NOMO-1 treated with DMSO at 0.1 percent for 48 hours (cell line): Measurements from ENCODE around the gene PSMB10.
"Not testable (repeated sequence)": the region's sequence is repeated elsewhere in the genome, so short reads cannot be mapped to it uniquely, and the experiment has no call there.

Experiments
- DNase-seq: peaks from one replicate; lab custom pipeline; 2025; ENCODE audit not compliant: unreplicated experiment; lab: John Stamatoyannopoulos, UW

Gene PSMB10

DNA sequence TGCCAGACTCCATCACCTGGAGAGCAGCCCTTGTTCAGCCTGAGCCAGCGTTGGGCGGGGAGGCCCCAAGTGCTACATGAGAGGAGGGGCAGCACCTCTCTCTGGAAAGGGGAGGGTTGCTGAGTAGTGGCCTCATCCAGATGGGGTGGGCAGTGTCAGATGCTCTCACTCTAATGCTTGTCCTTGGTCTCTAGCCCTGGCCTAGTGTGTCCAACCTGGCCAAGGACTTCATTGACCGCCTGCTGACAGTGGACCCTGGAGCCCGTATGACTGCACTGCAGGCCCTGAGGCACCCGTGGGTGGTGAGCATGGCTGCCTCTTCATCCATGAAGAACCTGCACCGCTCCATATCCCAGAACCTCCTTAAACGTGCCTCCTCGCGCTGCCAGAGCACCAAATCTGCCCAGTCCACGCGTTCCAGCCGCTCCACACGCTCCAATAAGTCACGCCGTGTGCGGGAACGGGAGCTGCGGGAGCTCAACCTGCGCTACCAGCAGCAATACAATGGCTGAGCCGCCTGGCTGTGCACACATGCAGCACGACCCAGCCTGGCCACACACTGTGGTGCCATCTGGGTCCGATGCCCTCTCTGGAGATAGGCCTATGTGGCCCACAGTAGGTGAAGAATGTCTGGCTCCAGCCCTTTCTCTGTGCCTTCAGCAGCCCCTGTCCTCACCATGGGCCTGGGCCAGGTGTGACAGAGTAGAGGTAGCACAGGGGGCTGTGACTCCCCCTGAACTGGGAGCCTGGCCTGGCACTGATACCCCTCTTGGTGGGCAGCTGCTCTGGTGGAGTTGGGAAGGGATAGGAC lies 9.3 kb downstream of the PSMB10 start:
- no peak for DNase-seq

DNA sequence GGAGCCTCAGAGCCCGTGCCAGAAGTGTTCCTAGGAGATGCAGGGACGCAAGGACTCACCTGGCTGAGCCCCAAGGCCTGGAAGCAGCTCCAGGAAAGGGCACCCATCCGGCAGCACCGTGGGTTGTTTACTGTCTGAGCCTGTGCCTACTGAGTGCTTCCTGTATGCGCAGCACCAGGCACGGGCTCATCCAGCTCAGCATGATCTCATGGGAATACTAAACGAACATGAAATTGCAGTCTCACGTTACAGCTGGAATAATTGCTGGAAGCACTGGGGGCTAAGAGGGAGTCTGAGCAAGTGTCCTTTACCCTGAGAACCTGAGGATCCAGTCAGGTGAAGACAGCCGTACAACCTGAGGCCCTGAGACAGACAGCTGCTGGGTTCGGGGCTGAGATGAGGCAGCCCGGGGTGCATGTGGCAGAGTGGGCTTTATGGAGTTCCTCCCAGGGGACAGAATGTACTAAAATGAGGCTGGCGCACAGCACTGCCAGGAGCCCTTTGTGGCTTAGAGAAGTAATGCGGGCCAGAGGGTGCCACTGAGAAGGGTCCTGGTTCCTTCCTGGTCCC lies 10.4 kb downstream of the PSMB10 start:
- no peak for DNase-seq

DNA sequence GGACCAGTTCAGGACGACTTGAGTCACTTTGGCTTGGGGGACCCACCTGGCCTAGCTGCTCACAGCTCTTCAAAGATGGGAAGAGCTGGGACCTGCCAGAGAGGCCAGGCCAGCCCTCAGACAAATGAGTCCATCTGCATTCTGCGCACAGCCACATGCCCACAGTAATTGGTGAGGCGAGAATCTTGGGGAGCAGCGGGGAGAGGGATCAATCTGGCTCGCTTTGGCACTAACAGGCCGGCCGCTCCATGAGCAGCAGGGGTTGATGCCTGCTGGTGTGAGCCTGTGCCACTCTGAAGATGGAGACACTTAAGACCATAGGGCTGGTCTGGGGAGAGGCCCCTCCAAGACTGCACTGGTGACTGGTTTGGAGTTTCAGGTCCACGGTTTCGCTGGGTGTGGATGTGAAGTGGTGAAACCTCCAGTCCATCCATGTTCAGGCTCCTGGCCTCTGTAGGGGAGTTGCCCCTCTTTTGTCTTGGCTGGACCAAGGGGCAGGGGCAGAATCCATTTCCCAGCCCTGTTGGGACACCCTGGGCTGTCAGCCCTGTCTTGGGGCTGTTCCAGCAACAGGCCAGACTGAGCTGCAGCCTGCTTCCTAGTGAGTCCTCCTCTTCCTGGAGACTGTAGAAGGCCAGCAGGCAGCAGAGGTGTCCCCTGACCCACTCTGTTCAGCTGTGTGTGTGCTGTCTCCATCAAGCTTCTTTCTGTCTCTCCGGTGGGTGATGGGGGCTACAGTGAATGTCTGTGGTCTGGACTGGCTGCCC lies 12.3 kb downstream of the PSMB10 start:
- DNase-seq = no peak

GRCh38 chr16:67923414-67924116 lies 13.1 kb downstream of the PSMB10 start:
- DNase-seq = no peak

DNA sequence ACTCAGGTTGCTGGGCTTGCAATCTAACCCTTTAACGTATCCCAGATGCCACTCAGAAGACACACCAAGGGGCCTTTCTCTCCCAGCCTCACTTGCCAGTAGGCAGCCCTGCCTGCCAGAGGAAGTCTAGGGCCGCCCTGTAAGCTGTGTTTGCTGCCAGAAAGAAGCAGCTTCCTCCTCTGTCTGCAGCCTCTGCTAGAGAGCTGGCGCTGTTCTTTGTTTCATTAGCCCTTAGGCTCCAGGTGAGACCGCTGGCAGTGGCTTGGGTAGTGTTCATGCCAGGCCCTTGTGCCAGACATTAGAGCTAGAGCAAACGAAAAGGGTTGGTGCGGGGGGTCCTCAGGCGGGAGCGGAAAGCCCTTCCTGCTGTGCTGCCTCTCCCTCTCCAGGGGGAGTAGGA lies 13.9 kb downstream of the PSMB10 start:
- no peak for DNase-seq

GRCh38 chr16:67922221-67922620 lies 14.4 kb downstream of the PSMB10 start:
- no peak for DNase-seq

- no peak for DNase-seq
Observed at GRCh38 chr16:67919622-67920221, 16.9 kb downstream of the PSMB10 start.

- no peak for DNase-seq
Observed at GRCh38 chr16:67917852-67918236, 18.8 kb downstream of the PSMB10 start.

GRCh38 chr16:67917140-67917851 lies 19.4 kb downstream of the PSMB10 start:
- DNase-seq = no peak

- no peak for DNase-seq
Observed at GRCh38 chr16:67915831-67916723, 20.6 kb downstream of the PSMB10 start.

- not testable (repeated sequence) for DNase-seq
Observed at GRCh38 chr16:67915496-67915769, 21.2 kb downstream of the PSMB10 start.

DNA sequence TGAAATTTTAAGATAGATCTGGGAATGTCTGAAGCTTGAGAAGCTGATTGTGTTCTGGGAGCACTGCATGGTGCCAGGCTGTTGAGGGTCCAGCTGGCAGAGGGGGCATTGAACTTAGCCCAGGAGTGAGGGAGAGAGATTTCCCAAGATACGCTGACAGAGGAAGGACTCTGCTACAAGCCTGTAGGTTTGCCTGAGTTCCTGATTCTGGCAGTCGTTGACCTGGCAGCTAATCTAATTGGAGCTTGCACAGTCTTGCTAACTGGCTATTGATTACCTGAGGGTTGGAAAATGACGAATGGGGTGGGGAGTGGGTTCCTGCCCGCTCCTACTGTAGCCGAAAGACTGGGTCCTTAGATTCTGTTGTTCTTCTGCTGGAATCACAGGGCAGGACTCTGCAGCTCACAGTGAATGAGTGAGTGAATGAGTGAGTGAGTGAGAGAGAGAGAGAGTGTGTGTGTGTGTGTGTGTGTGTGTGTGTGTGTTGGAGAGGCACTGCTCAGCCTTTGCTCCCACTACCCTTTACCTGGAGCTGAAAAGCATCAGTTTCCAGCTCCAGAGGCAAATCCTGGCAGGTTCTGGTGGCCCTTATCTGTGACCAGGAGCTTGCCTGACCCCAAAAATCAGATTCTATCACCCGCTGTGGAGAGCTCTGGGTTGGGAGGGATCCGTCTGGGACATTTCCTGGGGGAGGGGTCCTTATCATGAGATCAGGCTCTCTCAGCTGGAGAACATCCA lies 21.7 kb downstream of the PSMB10 start:
- no peak for DNase-seq

DNA sequence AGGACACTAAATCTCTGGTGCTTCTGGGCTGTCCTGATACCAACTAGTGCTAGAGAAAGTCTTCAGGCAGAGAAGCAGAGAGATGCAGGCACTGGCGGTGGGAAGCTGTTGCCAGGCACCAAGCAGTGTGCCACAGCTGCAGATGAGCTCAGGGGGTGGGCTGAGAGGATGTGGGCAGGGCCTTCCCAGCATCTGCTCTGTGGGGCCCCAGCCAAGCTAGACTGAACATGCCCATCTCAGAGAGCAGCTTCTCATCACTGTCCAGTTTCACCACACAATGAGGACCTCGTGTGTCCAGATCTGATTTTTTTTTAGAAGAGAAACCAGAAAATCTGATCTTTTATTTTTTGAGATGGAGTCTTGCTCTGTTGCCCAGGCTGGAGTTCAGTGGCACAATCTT lies 26.5 kb downstream of the PSMB10 start:
- no peak for DNase-seq

- DNase-seq = no peak
Observed at GRCh38 chr16:67909056-67909742, 27.5 kb downstream of the PSMB10 start.

GRCh38 chr16:67907397-67908180 lies 29.1 kb downstream of the PSMB10 start:
- no peak for DNase-seq

GRCh38 chr16:67902831-67903230 lies 33.8 kb downstream of the PSMB10 start:
- DNase-seq = no peak

DNA sequence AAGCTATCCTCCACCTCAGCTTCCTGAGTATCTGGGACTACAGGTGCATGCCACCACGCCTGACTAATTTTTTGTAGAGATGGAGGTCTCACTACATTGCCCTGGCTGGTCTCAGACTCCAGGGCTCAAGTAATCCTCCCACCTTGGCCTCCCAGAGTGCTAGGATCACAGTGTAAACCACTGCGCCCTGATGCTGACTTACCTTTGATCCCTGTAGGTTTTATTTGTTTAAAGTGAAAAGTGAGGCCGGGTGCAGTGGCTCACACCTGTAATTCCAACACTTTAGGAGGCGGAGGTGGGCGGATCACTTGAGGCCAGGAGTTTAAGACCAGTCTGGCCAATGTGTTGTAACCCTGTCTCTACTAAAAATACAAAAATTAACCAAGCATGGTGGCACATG lies 34.9 kb downstream of the PSMB10 start:
- no peak for DNase-seq

- DNase-seq = no peak
Observed at GRCh38 chr16:67897231-67897630, 39.4 kb downstream of the PSMB10 start.
